Activated naive CD4-positive, alpha-beta T cell treated with anti-CD3 and anti-CD28 coated beads for 36 hours (primary cell): ENCODE data around the gene SBK3. TPM values are rescaled to one million over a fixed set of nuclear protein-coding genes. Genes with fewer than 3 reads are reported as not detected.
"Not testable (repeated sequence)": the region's sequence is repeated elsewhere in the genome, so short reads cannot be mapped to it uniquely, and the experiment has no call there.

Experiments used
- CTCF ChIA-PET: fragments of 350-600 bp; sonication (Branson Sonifier 250); formaldehyde crosslinking; loops from one replicate; lab custom pipeline; 2021; ENCODE audit warnings: antibody characterized with exemption; lab: Charles Lee
- DNase-seq: peaks from one replicate; pipeline ENCODE4 v3.0.0-alpha.2; 2020
- H3K27ac Mint-ChIP-seq: one replicate; pipeline ENCODE4 v1.8.0; 2021; ENCODE audit warnings: mild to moderate bottlenecking, mixed read lengths
- H3K27me3 Mint-ChIP-seq: one replicate; pipeline ENCODE4 v1.8.0; 2021; ENCODE audit warnings: low read depth, mixed read lengths
- H3K36me3 Mint-ChIP-seq: one replicate; pipeline ENCODE4 v1.8.0; 2021; ENCODE audit warnings: low read depth, mixed read lengths
- H3K4me1 Mint-ChIP-seq: one replicate; pipeline ENCODE4 v1.8.0; 2021; ENCODE audit warnings: low read depth, mixed read lengths
- H3K4me3 Mint-ChIP-seq: one replicate; pipeline ENCODE4 v1.8.0; 2021; ENCODE audit warnings: mild to moderate bottlenecking, moderate library complexity, mixed read lengths
- H3K9me3 Mint-ChIP-seq: one replicate; pipeline ENCODE4 v1.8.0; 2021; ENCODE audit warnings: mixed read lengths
- intact Hi-C: fragments of 100-400 bp; cut with micrococcal nuclease; formaldehyde crosslinking; loops from one replicate; pipeline ENCODE4 v1.15.1; 2023
- total RNA-seq, 2 experiments: library from RNA; stranded (reverse); gene quantifications; one replicate each; pipeline ENCODE4 v1.2.3, GENCODE V29; 2021

The SBK3 gene
- total RNA-seq, 2 experiments from 2014 or later, result not detected

DNA sequence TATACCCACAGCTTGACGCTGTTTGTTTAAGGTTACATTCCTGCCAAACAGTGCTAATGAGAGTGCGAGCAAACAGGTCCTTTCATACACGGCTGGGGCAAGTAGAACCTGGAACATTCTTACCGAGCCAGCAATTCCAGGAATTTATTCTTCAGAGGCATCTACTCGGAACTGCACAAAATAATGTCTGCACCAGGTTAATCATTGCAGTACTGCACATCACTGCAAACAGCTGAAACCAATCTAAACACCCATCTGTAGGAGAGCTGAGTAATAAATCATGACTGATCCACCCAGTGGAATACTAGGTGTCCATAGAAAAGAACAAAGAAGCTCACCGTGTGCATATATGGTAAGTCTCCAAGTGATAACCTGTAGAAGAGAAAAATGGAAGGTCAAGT, 36.5 kb upstream of the SBK3 start:
- peaks cover under 1% of the 10 kb centered on the region for H3K9me3 Mint-ChIP-seq
- CTCF ChIA-PET, result interaction anchor here (0.6 to 2.7 kb wide), 4 partner anchors 24 to 906 kb away, joined by 4 to 12 read pairs (median 6); partner anchors contain the start of gene ZNF865

GRCh38 chr19:55581145-55581822, 35.9 kb upstream of the SBK3 start:
- peak overlapping the region; percentile 76 for H3K4me3 Mint-ChIP-seq
- H3K27me3 Mint-ChIP-seq, result no peaks in the 10 kb centered on the region
- H3K9me3 Mint-ChIP-seq, result peaks cover 2% of the 10 kb centered on the region
- peaks cover 18% of the 10 kb centered on the region for H3K36me3 Mint-ChIP-seq
- DNase-seq, result peak; percentile 48
- CTCF ChIA-PET, result interaction anchor here (0.6 to 2.7 kb wide), 4 partner anchors 25 to 906 kb away, joined by 4 to 12 read pairs (median 6); partner anchors contain the start of gene ZNF865
- intact Hi-C loops, result loop anchor here (2.0 kb wide), 1 partner anchor 18 kb away; the partner anchor contains the start of gene FIZ1
- H3K4me1 Mint-ChIP-seq, result peaks cover 31% of the 10 kb centered on the region
- H3K27ac Mint-ChIP-seq, result peak overlapping the region; percentile 72

More for the DNA sequence above, 36.5 kb upstream of the SBK3 start:
- Mint-ChIP-seq H3K4me3 (peak overlapping the region; percentile 3), H3K36me3 (peaks cover 15% of the 10 kb centered on the region), H3K27ac (no peak overlapping the region), H3K4me1 (peaks cover 37% of the 10 kb centered on the region), H3K27me3 (no peaks in the 10 kb centered on the region)
- DNase-seq, result no peak
- intact Hi-C loops, result loop anchor here (2.0 kb wide), 1 partner anchor 17 kb away; the partner anchor contains the start of gene FIZ1

DNA sequence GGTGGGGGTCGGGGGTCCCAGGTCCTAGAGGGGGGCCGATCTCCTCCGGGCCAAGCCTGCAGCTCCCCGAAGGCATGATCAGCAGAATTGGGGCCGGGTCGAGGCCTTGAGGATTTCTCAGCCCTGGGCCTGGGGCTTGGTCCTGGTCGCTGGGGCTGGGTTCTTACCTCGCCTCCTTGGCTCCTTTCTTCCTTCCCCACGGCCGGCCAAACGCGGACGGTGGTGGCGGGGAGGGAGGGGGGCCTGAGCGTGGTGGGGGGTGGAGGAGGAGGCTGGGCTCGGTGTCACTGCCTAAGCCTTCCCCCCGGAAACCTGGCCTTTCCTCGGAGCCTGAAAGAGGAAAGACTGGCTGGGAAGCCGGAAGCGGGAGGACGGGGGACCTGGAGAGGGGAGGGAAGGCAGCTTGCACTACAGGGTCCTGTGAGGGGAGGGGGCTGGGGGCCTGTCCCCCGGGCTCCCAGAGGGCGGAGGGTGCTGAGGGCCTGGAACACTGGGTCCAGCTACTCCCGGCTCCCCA, 35.3 kb upstream of the SBK3 start, which contains the start of gene ZNF579:
Gene ZNF579 (minus strand): TSS at position 221 of the 517 bp plus-strand sequence. CDS start 1,209 bp downstream, outside the sequence.
- H3K36me3 Mint-ChIP-seq, result peaks cover 18% of the 10 kb centered on the region
- DNase-seq, result peak; percentile 89
- peaks cover 27% of the 10 kb centered on the region for H3K4me1 Mint-ChIP-seq
- H3K9me3 Mint-ChIP-seq, result peaks cover 2% of the 10 kb centered on the region
- CTCF ChIA-PET, result interaction anchor here (1.8 to 2.7 kb wide), 2 partner anchors 25 to 77 kb away, joined by 7 to 12 read pairs; partner anchors contain the start of gene ZNF865
- no peaks in the 10 kb centered on the region for H3K27me3 Mint-ChIP-seq
- peak within 1 kb of the TSS; percentile 72 for H3K27ac Mint-ChIP-seq
- intact Hi-C loops, result loop anchor here (1.0 to 2.0 kb wide), 2 partner anchors 18 to 63 kb away; partner anchors contain the start of gene FIZ1
- peak within 1 kb of the TSS; percentile 76 for H3K4me3 Mint-ChIP-seq

DNA sequence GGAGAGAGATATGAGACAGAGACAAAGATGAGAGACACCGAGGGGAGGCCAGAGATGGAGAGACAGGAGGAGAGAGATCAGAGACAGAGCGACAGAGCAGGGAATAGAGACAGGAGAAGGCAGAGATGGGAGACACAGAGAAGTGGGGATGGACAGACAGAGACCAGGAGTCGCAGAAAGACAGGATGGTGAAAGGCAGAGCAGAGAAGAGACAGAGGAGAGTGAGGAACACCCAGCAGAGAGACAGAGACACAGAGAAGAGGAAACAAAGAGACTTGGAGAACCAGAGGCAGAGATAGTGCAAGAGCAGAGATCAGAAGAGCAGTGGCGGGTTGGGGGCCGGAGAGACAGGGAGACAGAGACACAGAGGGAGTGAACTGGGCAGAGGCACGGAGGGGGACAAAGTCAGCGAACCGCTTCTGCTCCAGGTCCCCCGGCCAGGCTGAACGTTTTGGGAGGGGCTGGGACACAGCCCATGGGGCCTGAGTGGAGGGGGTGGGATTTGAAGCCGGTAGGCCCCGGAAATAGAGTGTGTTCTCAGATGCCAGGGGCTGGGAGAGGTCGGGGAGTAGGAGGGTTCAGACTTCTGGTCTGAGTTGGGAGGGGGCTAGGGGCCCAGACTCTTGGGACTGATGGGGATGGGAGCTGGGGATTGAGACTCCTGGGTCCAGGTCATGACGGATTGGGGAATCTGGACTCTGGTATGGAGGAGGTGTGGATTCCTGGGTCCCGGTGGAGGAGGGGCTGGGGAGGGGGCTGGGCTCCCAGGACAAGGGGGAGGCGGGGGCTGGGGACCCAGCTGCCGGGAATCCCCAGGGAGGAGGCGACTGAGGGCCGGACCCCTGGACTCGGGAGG, 34.7 kb upstream of the SBK3 start:
- Mint-ChIP-seq H3K27me3 (no peaks in the 10 kb centered on the region), H3K36me3 (peaks cover 18% of the 10 kb centered on the region), H3K4me1 (peaks cover 22% of the 10 kb centered on the region), H3K27ac (peak overlapping the region; percentile 72), H3K9me3 (peaks cover 2% of the 10 kb centered on the region), H3K4me3 (peak overlapping the region; percentile 76)
- no peak for DNase-seq
- CTCF ChIA-PET, result interaction anchor here (2.7 kb wide), 1 partner anchor 26 kb away, joined by 12 read pairs; the partner anchor contains the start of gene ZNF865
- intact Hi-C loops, result loop anchor here (1.0 to 2.0 kb wide), 2 partner anchors 19 to 63 kb away; partner anchors contain the start of gene FIZ1

DNA sequence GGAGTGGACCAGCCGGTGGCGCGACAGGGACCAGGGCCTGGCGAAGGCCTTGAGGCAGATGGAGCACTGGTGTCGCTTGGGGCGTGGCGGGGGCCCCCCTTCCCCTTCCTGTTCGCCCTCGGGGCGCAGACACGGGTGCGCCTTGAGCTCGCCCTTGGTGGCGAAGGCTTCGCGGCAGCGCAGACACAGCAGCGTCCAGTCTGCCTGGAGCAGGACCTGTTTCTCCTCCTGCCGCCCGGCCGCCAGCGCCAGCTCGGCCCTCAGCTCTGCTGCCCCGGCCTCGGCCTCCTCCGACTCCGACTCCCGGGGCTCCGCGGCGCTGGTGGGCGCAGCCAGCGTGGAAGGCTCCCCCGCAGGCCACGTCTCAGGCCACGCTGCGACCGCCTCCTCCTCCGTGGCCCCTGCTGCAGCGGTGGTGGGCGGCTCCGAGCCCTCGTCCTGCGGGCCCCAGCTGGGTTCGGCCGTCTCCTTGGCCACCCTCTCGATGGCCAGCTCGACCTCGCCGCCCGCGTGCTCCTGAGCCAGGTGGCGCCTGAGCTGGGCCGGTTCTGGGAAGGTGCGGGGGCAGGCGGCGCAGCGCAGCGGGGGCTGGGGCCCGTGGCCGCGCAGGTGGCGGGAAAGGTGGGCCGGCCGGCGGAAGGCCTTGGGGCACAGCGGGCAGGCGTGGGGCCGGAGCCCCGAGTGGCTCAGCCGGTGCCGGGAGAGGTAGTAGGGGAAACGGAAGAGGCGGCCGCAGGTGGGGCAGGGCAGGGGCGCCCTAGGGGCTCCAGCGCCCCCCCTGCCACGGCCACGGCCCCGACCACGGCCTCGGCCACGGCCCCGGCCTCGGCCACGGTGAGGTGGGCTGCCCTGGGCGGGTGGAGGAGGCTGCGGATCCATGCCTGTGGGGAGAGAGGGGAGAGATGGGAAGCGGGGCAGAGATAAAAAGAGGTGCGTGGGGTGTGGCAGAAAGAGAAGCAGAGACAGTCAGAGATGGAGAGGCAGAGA, 33.7 kb upstream of the SBK3 start:
- Mint-ChIP-seq H3K27ac (peak overlapping the region; percentile 72), H3K9me3 (peaks cover 2% of the 10 kb centered on the region), H3K4me1 (peaks cover 22% of the 10 kb centered on the region), H3K27me3 (no peaks in the 10 kb centered on the region), H3K36me3 (peaks cover 18% of the 10 kb centered on the region), H3K4me3 (peak overlapping the region; percentile 76)
- CTCF ChIA-PET, result no interaction called here
- intact Hi-C loops, result no loop called here
- no peak for DNase-seq

DNA sequence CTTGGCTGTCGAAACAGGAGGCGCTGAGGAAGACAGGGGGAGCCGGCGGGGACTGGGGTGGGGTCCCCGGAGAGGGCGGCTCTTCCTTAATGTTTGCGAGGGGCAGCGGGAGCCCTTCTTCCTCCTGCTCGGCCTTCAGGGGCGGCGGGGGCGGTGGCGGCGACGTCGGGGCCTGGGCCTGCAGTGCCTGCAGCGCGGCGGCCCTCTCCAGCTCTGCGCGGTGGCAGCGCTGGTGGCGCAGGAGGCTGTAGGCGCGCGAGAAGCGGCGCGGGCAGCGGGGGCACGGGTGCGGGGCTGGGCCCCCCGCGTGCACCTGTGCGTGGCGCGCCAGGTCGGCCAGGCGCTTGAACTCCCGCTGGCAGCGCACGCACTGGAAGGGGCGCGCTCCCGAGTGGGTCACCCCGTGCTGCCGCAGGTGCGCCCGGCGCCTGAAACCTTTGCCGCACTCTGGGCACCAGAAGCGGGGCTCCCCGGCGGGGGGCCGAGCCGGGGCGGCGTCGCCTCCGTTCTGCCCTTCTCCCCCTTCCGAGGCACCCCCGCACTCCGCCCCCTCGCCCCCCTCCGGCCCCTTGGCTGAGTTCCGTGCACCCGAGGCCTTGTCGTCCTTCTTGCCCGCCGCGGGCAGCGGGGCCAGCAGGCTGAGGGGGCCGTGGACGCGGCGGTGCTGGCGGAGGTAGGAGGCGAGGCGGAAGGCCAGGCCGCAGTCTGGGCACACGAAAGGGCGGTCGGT, 32.9 kb upstream of the SBK3 start:
- H3K36me3 Mint-ChIP-seq, result peaks cover 18% of the 10 kb centered on the region
- peaks cover 22% of the 10 kb centered on the region for H3K4me1 Mint-ChIP-seq
- no peak overlapping the region for H3K4me3 Mint-ChIP-seq
- CTCF ChIA-PET, result no interaction called here
- H3K9me3 Mint-ChIP-seq, result peaks cover 2% of the 10 kb centered on the region
- no peaks in the 10 kb centered on the region for H3K27me3 Mint-ChIP-seq
- H3K27ac Mint-ChIP-seq, result no peak overlapping the region
- no peak for DNase-seq
- intact Hi-C loops, result no loop called here

DNA sequence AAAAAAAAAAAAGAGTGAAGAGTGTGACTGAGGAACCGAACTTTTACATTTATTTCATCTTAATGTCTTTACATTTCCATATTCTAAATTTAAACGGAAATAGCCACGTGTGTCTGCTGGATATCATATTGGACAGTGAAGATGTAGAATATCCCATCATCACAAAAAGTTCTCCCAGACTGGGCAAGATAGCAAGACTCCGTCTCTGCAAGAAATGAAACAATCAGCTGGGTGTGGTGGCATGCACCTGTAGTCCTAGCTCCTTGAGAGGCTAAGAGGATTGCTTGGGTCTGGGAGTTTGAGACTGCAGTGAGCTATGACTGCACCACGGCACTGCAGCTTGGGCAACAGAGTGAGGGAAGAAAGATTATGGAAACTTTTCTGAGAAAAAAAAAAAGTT, 31.4 kb upstream of the SBK3 start:
- CTCF ChIA-PET, result no interaction called here
- DNase-seq, result no peak
- Mint-ChIP-seq H3K27ac (no peak overlapping the region), H3K36me3 (peaks cover 18% of the 10 kb centered on the region), H3K9me3 (peaks cover 2% of the 10 kb centered on the region), H3K4me1 (peaks cover 16% of the 10 kb centered on the region), H3K4me3 (no peak overlapping the region), H3K27me3 (no peaks in the 10 kb centered on the region)
- intact Hi-C loops, result no loop called here

GRCh38 chr19:55573929-55574328, 28.6 kb upstream of the SBK3 start:
- H3K27me3 Mint-ChIP-seq, intact Hi-C loops, DNase-seq, H3K9me3 Mint-ChIP-seq, H3K4me1 Mint-ChIP-seq, H3K27ac Mint-ChIP-seq, H3K4me3 Mint-ChIP-seq: not testable (repeated sequence)
- CTCF ChIA-PET, result interaction anchor here (1.1 kb wide), 1 partner anchor 59 kb away, joined by 3 read pairs; no protein-coding TSS in a partner anchor
- H3K36me3 Mint-ChIP-seq, result peaks cover 12% of the 10 kb centered on the region

DNA sequence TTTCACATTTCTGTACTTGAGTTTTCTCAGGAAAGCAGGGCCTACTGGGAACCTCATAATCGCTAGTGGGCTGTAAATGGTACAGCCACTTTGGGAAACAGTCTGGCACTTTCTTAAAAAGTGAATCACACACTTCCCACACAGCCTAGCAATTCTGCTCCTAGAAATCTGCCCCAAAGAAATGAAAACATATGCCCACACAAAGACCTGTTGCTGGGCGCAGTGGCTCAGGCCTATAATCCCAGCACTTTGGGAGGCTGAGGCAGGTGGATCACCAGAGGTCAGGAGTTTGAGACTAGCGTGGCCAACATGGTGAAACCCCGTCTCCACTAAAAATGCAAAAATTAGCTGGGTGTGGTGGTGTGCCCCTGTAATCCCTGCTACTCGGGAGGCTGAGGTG, 24.1 kb upstream of the SBK3 start:
- H3K4me3 Mint-ChIP-seq, DNase-seq, H3K9me3 Mint-ChIP-seq, H3K27me3 Mint-ChIP-seq, intact Hi-C loops, H3K27ac Mint-ChIP-seq, H3K4me1 Mint-ChIP-seq, H3K36me3 Mint-ChIP-seq: not testable (repeated sequence)
- CTCF ChIA-PET, result interaction anchor here (0.7 kb wide), 1 partner anchor 717 kb away, joined by 3 read pairs; no protein-coding TSS in a partner anchor

- H3K4me3 Mint-ChIP-seq, result no peak overlapping the region
Observed at GRCh38 chr19:55567708-55568328, 22.5 kb upstream of the SBK3 start.

More at GRCh38 chr19:55567708-55568328, 22.5 kb upstream of the SBK3 start:
- Mint-ChIP-seq H3K36me3 (no peaks in the 10 kb centered on the region), H3K9me3 (no peaks in the 10 kb centered on the region), H3K27ac (no peak overlapping the region), H3K4me1 (no peaks in the 10 kb centered on the region), H3K27me3 (peaks cover 3% of the 10 kb centered on the region)
- intact Hi-C loops, result no loop called here
- CTCF ChIA-PET, result no interaction called here
- no peak for DNase-seq
